ENCODE results near the gene AADACL4. TPM values are rescaled to one million over a fixed set of nuclear protein-coding genes. Genes with fewer than 3 reads are reported as not detected.

The AADACL4 gene
- total RNA-seq, 1 experiment from 2014 or later = not detected

GRCh38 chr1:12610941-12611340, 32.9 kb upstream of the AADACL4 start:
- DNase-seq (ENCODE audit: low read depth) = no peak

GRCh38 chr1:12613180-12613579, 30.7 kb upstream of the AADACL4 start:
- DNase-seq (ENCODE audit: low read depth) = no peak

- no peak for DNase-seq (ENCODE audit: low read depth)
These were observed 29.3 kb upstream of the AADACL4 start for GRCh38 chr1:12614402-12615158.

- no peak for DNase-seq (ENCODE audit: low read depth)
These were observed 28.6 kb upstream of the AADACL4 start for GRCh38 chr1:12615159-12615864.

- peak; percentile 63 for DNase-seq (ENCODE audit: low read depth)
These were observed 27.8 kb upstream of the AADACL4 start for GRCh38 chr1:12615865-12616708.

GRCh38 chr1:12616709-12617373, 27.0 kb upstream of the AADACL4 start:
- no peak for DNase-seq (ENCODE audit: low read depth)

GRCh38 chr1:12617511-12617900, 26.4 kb upstream of the AADACL4 start:
- DNase-seq (ENCODE audit: low read depth) = no peak

GRCh38 chr1:12617901-12618660, 25.8 kb upstream of the AADACL4 start, which contains the start of gene DHRS3:
Gene DHRS3 (minus strand): TSS chr1:12618210. CDS start chr1:12617348, 862 bp downstream.
- DNase-seq (ENCODE audit: low read depth) = no peak

GRCh38 chr1:12618661-12618964, 25.3 kb upstream of the AADACL4 start:
- DNase-seq (ENCODE audit: low read depth) = no peak

- DNase-seq (ENCODE audit: low read depth) = peak; percentile 60
These were observed 24.7 kb upstream of the AADACL4 start for GRCh38 chr1:12618965-12619791.

- peak; percentile 81 for DNase-seq (ENCODE audit: low read depth)
These were observed 23.9 kb upstream of the AADACL4 start for GRCh38 chr1:12619792-12620487.

GRCh38 chr1:12620488-12620865, 23.4 kb upstream of the AADACL4 start:
- DNase-seq (ENCODE audit: low read depth) = no peak

- DNase-seq (ENCODE audit: low read depth) = no peak
These were observed 23.0 kb upstream of the AADACL4 start for GRCh38 chr1:12620931-12621330.

GRCh38 chr1:12621346-12622335, 22.2 kb upstream of the AADACL4 start:
- no peak for DNase-seq (ENCODE audit: low read depth)

GRCh38 chr1:12622506-12622905, 21.4 kb upstream of the AADACL4 start:
- no peak for DNase-seq (ENCODE audit: low read depth)

GRCh38 chr1:12625276-12625675, 18.6 kb upstream of the AADACL4 start:
- DNase-seq (ENCODE audit: low read depth) = no peak

- no peak for DNase-seq (ENCODE audit: low read depth)
These were observed 17.0 kb upstream of the AADACL4 start for GRCh38 chr1:12626888-12627287.

- no peak for DNase-seq (ENCODE audit: low read depth)
These were observed 16.6 kb upstream of the AADACL4 start for GRCh38 chr1:12627296-12627695.
